GM19240 (cell line): ENCODE measurements around the gene EIF3I.

Experiments used
- DNase-seq: peaks from one replicate; pipeline ENCODE4 v3.0.0; 2011; ENCODE audit warnings: low spot score; ENCODE audit not compliant: insufficient read length

The EIF3I gene

GRCh38 chr1:32263744-32264143 lies 41.5 kb downstream of the EIF3I start:
- no peak for DNase-seq

- DNase-seq = no peak
Measured at GRCh38 chr1:32265846-32266245, 43.6 kb downstream of the EIF3I start.

- DNase-seq = no peak
Measured at GRCh38 chr1:32266921-32267591, 44.8 kb downstream of the EIF3I start.

- DNase-seq = no peak
Measured at GRCh38 chr1:32269744-32270143, 47.5 kb downstream of the EIF3I start.

- DNase-seq = no peak
Measured at GRCh38 chr1:32272557-32273390, 50.6 kb downstream of the EIF3I start.

GRCh38 chr1:32273391-32274208 lies 51.4 kb downstream of the EIF3I start:
- DNase-seq = no peak

GRCh38 chr1:32274646-32275340 lies 52.6 kb downstream of the EIF3I start:
- DNase-seq = no peak

- DNase-seq = no peak
Measured at GRCh38 chr1:32275424-32275823, 53.2 kb downstream of the EIF3I start.

GRCh38 chr1:32276032-32276782 lies 54.0 kb downstream of the EIF3I start:
- DNase-seq = no peak
